Right lobe of liver (tissue), 6 donors: ENCODE data around the gene FLT1. TPM values are rescaled to one million over a fixed set of nuclear protein-coding genes. Genes with fewer than 3 reads are reported as not detected.
A peak's percentile ranks its signal among the peaks of the same experiment; 100 is the strongest.

Source experiments
- ATAC-seq, 4 donors: fragments of 200-7000 bp; cut with Tn5 transposase; one replicate each; pipeline ENCODE4 v1.9.1; 2020; ENCODE audit warnings: mild to moderate bottlenecking in 4 of 4, moderate library complexity in 4 of 4
- DNase-seq, 3 donors: peaks; one replicate each; pipeline ENCODE4 v3.0.0-alpha.2; 2020
- H3K27ac ChIP-seq, 3 donors: fragments of 200-600 bp; one replicate each; pipeline ENCODE4 v1.8.0; 2022
- H3K27me3 ChIP-seq, 2 donors: fragments of 200-600 bp; one replicate each; pipeline ENCODE4 v1.8.0; 2022
- H3K36me3 ChIP-seq, 4 donors: fragments of 200-600 bp; sonication (generic) in 1 of 4; one replicate each; pipeline versions ENCODE4 v1.5.1 to v1.8.0; 2017 to 2022; ENCODE audit warnings: control low read depth in 1 of 4
- H3K4me1 ChIP-seq, 4 donors: fragments of 200-600 bp; sonication (generic) in 1 of 4; one replicate each; pipeline versions ENCODE4 v1.5.1 to v1.8.0; 2017 to 2022; ENCODE audit warnings: control low read depth in 1 of 4
- H3K4me3 ChIP-seq, 3 donors: fragments of 200-600 bp; one replicate each; pipeline ENCODE4 v1.8.0; 2022
- H3K9me3 ChIP-seq, 4 donors: fragments of 200-600 bp; sonication (generic) in 1 of 4; one replicate each; pipeline versions ENCODE4 v1.5.1 to v1.8.0; 2017 to 2022; ENCODE audit warnings: control low read depth in 1 of 4
- CTCF ChIP-seq, 4 donors: fragments of 200-600 bp in 3 of 4; fragments of 450-650 bp in 1 of 4; IDR thresholded peaks; one replicate each; pipeline versions ENCODE4 v1.5.1 to v1.8.0; 2016 to 2022; ENCODE audit warnings: antibody characterized with exemption in 4 of 4, mild to moderate bottlenecking in 2 of 4
- POLR2A ChIP-seq: fragments of 450-650 bp; IDR thresholded peaks from one replicate; pipeline ENCODE4 v1.6.1; 2017; ENCODE audit warnings: antibody characterized with exemption, mild to moderate bottlenecking
- WGBS: methylation state at CpG from one replicate; pipeline ENCODE4 v1.1.6; 2018; ENCODE audit warnings: low coverage, low lambda C conversion rate; ENCODE audit not compliant: insufficient coverage; ENCODE audit errors: missing lambda C conversion rate; 5-methylcytosine and 5-hydroxymethylcytosine counted together
- intact Hi-C, 2 donors: fragments of 100-400 bp; cut with DNase I; formaldehyde crosslinking; loops; one replicate each; pipeline versions ENCODE4 v1.11.2 to v1.14.1; 2022
- total RNA-seq, 6 experiments: library from RNA; depleted of rRNA in 2 of 6; stranded (reverse); fragments of >200 nt in 2 of 6; fragmentation: NEBNext Ultra II Directional in 3 of 6; extraction: Animal tissue kit (Norgen Biotek cat#: 25700) in 3 of 6; gene quantifications; one replicate each; pipeline versions ENCODE4 v1.1.0 to v1.2.4, GENCODE V29; 2016 to 2023
- donor health status: DM: no; HTN: yes; CAD: no.
- donor health status: DM: no; HTN: no; CAD: no.
- donor health status: DM: no; HTN: no; CAD: no.
- donor health status: DM: no; HTN: yes; CAD: no.
- donor health status: DM: no; HTN: yes; CAD: no.

Gene FLT1
- total RNA-seq, 6 experiments from 2014 or later = 10.6 to 66.4 (median 20.5) TPM

- WGBS = 79% methylated on average over 4 of the region's 4 CpGs
- Histone ChIP-seq H3K9me3 (no peaks in the 10 kb centered on the region), H3K4me1 (no peaks in the 10 kb centered on the region), H3K36me3 (no peaks in the 10 kb centered on the region), H3K4me3 (no peak overlapping the region), H3K27me3 (no peaks in the 10 kb centered on the region), H3K27ac (no peak overlapping the region)
- DNase-seq = no peak
- TF ChIP-seq POLR2A (no peak), CTCF (IDR thresholded peaks at IDR 0.05) (no peak)
- ATAC-seq = no peak
- intact Hi-C loops = no loop called here
Measured at GRCh38 chr13:28424541-28424940, 70.4 kb downstream of the FLT1 start.

DNA sequence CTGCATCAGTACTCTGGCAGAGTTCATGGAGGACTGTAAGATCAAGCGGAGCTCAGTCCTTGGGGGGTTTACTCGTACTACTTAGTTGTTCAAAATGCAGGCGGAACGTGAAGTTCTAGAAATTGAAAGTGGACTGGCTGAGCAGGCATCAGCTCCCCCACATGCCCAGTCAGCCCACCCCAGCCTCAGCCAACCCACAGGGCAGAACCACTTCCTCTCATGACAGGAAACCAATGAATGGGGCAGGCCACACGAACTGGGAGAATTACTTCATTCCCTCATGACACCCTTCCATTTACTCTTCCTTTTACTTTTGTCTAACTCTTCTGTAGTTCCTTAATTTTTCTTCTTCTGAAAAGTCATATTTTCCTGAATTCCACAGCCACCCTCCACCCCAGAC lies 71.9 kb downstream of the FLT1 start:
- H3K4me3 ChIP-seq = no peak overlapping the region
- H3K27ac ChIP-seq = no peak overlapping the region
- peak in 2 of 3 donors; percentile 51 to 54 for DNase-seq

DNA sequence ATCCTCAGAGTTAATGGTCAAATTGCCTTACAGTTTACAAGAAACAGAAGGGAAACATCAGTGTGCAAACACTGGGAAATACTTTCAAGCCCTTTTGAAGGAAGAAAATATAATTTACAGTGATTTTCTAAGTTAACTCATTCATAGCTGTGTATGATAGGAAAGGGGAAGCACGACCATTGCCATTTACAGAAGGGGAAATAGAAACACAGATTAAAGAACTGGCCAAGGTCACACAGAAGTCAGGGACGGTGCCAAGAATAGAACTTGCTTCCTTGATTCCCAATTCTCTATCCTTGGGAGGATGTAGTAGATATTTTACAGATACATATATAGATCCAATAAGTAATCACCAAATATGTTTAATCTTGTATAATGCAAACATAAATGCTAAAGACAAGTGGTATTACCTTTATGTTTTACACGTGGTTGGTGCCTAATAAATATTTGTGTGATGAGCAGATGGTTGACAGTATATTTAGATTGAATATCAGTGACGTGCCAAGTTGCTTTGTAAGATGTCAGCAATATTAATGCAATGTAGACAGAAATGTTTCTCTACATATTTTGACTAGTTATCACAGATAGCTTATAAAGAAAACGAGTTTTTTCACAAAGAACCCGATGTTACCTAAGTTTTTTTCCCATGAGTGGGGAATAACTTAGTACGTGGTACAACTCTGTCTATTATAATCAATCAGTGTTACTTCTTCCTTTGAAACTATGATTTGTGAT lies 73.1 kb downstream of the FLT1 start:
- 31% methylated on average over 7 of the region's 7 CpGs for WGBS
- ATAC-seq = peak in 2 of 4 donors; percentile 31 to 38

More for the DNA sequence above, 71.9 kb downstream of the FLT1 start:
- intact Hi-C loops = no loop called here
- TF ChIP-seq CTCF (IDR thresholded peaks at IDR 0.05) (no peak), POLR2A (no peak)
- H3K4me1 ChIP-seq = no peaks in the 10 kb centered on the region
- no peaks in the 10 kb centered on the region for H3K9me3 ChIP-seq
- H3K36me3 ChIP-seq = no peaks in the 10 kb centered on the region
- no peaks in the 10 kb centered on the region for H3K27me3 ChIP-seq
- ATAC-seq = peak; percentile 55 to 78 (median 68)
- 41% methylated on average over 5 of the region's 5 CpGs for WGBS

GRCh38 chr13:28420704-28421103 lies 74.2 kb downstream of the FLT1 start:
- Histone ChIP-seq H3K9me3 (no peaks in the 10 kb centered on the region), H3K27me3 (no peaks in the 10 kb centered on the region), H3K4me1 (no peaks in the 10 kb centered on the region), H3K27ac (no peak overlapping the region), H3K4me3 (no peak overlapping the region), H3K36me3 (no peaks in the 10 kb centered on the region)
- intact Hi-C loops = no loop called here
- DNase-seq (no peak), ATAC-seq (no peak)
- 73% methylated on average over 4 of the region's 4 CpGs for WGBS
- TF ChIP-seq CTCF (IDR thresholded peaks at IDR 0.05) (no peak), POLR2A (no peak)

More for the DNA sequence above, 73.1 kb downstream of the FLT1 start:
- no peak overlapping the region for H3K27ac ChIP-seq
- no peaks in the 10 kb centered on the region for H3K9me3 ChIP-seq
- no peak for TF ChIP-seq POLR2A
- TF ChIP-seq CTCF (IDR thresholded peaks at IDR 0.05) = no peak
- no peaks in the 10 kb centered on the region for H3K4me1 ChIP-seq
- H3K27me3 ChIP-seq = no peaks in the 10 kb centered on the region
- intact Hi-C loops = no loop called here
- H3K36me3 ChIP-seq = no peaks in the 10 kb centered on the region
- H3K4me3 ChIP-seq = no peak overlapping the region
- DNase-seq = no peak
